Hepatocyte (in vitro differentiated cells): ENCODE measurements around the gene NOS1.

Experiments
- EZH2 ChIP-seq: fragments of 200-600 bp; sonication (generic); IDR thresholded peaks from 2 replicates; pipeline ENCODE4 v1.6.1; 2016; ENCODE audit warnings: antibody characterized with exemption, mild to moderate bottlenecking, borderline replicate concordance
- EZH2phosphoT487 ChIP-seq: fragments of 200-600 bp; sonication (generic); IDR thresholded peaks from one replicate; pipeline ENCODE4 v1.6.1; 2018; ENCODE audit warnings: antibody characterized with exemption, mild to moderate bottlenecking, low read depth, moderate library complexity; ENCODE audit not compliant: unreplicated experiment, severe bottlenecking
- TF ChIP-seq, protein P1 (sequence below): fragments of 200-600 bp; sonication (generic); IDR thresholded peaks from 2 replicates; pipeline ENCODE4 v1.5.1; 2016; ENCODE audit warnings: antibody characterized with exemption, mild to moderate bottlenecking; ENCODE audit not compliant: poor library complexity

DNA sequence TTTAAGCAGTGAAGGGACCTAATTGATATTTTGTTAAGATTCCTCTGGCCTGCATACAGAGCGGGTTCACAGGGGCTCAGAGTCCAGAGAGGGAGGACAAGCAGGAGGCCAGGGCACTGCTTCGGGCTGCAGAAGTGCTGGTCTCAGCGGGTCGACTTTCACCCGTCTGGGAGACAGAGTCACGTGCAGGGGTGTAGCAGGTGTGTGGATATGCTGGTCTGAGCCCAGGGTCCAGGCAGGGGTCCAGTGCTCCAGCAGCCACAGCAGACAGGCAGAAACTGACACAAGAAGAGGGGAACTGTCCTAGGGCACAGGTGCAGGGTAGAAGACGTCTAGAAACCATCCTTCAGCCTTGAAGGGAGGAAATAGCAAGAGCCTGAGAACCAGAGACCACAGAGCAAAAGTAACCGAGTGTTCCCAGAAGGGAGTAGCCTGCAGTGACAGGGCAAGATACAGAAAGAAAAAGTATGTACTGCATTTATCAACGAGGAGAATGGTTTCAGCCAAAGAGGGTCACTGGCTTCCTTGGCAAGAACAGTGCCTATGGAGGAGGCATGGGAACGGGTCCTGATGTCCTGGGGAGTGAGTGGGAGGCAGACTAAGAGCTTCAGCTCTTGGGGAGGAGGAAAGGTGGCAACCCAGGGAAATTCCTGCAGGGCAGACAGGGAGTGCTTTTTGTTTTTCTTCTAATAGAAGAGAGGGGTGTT, 199.8 kb downstream of the NOS1 start:
- no peak for TF ChIP-seq EZH2
- TF ChIP-seq, protein P1, sequence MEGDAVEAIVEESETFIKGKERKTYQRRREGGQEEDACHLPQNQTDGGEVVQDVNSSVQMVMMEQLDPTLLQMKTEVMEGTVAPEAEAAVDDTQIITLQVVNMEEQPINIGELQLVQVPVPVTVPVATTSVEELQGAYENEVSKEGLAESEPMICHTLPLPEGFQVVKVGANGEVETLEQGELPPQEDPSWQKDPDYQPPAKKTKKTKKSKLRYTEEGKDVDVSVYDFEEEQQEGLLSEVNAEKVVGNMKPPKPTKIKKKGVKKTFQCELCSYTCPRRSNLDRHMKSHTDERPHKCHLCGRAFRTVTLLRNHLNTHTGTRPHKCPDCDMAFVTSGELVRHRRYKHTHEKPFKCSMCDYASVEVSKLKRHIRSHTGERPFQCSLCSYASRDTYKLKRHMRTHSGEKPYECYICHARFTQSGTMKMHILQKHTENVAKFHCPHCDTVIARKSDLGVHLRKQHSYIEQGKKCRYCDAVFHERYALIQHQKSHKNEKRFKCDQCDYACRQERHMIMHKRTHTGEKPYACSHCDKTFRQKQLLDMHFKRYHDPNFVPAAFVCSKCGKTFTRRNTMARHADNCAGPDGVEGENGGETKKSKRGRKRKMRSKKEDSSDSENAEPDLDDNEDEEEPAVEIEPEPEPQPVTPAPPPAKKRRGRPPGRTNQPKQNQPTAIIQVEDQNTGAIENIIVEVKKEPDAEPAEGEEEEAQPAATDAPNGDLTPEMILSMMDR: no peak
- no peak for TF ChIP-seq EZH2phosphoT487
